Measurements from ENCODE around the gene TXLNB. TPM values are rescaled to one million over a fixed set of nuclear protein-coding genes. Genes with fewer than 3 reads are reported as not detected.

TXLNB gene
- total and polyA plus RNA-seq, 11 donors, result 10.1 to 170 (median 113) TPM

- Histone ChIP-seq H3K27me3 (no peaks in the 10 kb centered on the region), H3K36me3 (peaks cover 0 to 3% (median 0%) of the 10 kb centered on the region in 9 donors), H3K27ac (no peak overlapping the region), H3K9me3 (no peaks in the 10 kb centered on the region), H3K4me3 (no peak overlapping the region), H3K4me1 (peaks cover 0 to 6% (median 0%) of the 10 kb centered on the region in 12 donors)
- 64 to 76% (median 67%) methylated on average over 3 of the region's 3 CpGs for WGBS, 4 donors
- intact Hi-C loops (cut with DNase I), result no loop called here
- no peak for DNase-seq
- ATAC-seq, result no peak
- TF ChIP-seq POLR2A (IDR thresholded peaks at IDR 0.05), result no peak
- no peak for TF ChIP-seq CTCF (IDR thresholded peaks at IDR 0.05)
These were observed 97.1 kb downstream of the TXLNB start for GRCh38 chr6:139194740-139195139.

Other genes starting within 250 kb of the TXLNB start
- 10 to 100 TPM; 38.2 to 67.0 (median 48.3) TPM for gene HECA, start 156.9 kb downstream of the TXLNB start, total RNA-seq
- gene HECA, start 156.9 kb downstream of the TXLNB start, polyA plus RNA-seq, result 10 to 100 TPM; 16.5 to 22.2 TPM
- gene CITED2, start 82.7 kb upstream of the TXLNB start, total RNA-seq, result 100 to 1,000 TPM; 102 to 233 (median 149) TPM
- gene CITED2, start 82.7 kb upstream of the TXLNB start, polyA plus RNA-seq, result 100 to 1,000 TPM in 1 of 2 donors, 10 to 100 TPM in 1; 13.0 to 154 TPM